NCI-H1694 (cell line): ENCODE measurements around the gene TRIM14.
A peak's percentile ranks its signal among the peaks of the same experiment; 100 is the strongest.
"Not testable (repeated sequence)": the region's sequence is repeated elsewhere in the genome, so short reads cannot be mapped to it uniquely, and the experiment has no call there.

Experiments
- DNase-seq: peaks from one replicate; lab custom pipeline; 2025; lab: John Stamatoyannopoulos, UW

TRIM14 gene

DNA sequence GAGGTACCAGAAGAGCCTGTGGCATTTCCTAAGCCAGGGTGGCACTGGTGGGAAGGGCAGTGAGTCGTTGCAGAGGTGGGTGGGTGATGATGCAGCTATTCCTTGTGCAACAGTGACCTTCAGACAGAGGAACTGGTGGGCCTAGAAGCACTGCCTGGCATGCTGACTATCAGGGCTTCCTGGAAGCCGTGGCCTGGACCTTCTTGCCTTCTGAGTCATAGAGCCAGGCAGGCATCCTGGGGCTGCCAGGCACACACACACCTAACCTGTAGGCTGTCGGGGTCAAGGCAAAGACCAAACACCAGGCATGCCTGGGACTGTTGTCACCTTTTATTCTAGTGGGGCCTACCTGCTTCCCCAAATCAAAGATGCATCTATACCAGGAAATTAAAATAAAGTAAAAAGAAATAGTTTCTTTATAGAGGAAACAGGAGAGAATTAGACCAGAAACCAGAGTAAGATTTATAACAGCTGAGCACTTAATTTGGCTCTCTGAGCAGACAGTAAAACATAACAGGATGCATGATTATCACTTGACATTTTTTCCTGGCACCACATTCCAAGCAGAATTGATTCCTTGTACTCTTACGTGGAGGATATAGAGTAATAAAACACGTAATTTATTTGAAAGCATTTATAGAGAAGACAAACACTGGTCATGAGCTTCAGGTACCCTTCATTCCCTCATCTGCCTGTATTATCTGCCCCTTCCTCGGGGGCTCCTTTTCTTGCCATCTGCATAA, 37.4 kb downstream of the TRIM14 start:
- no peak for DNase-seq

- no peak for DNase-seq
Observed at GRCh38 chr9:98080780-98081179, 38.2 kb downstream of the TRIM14 start.

DNA sequence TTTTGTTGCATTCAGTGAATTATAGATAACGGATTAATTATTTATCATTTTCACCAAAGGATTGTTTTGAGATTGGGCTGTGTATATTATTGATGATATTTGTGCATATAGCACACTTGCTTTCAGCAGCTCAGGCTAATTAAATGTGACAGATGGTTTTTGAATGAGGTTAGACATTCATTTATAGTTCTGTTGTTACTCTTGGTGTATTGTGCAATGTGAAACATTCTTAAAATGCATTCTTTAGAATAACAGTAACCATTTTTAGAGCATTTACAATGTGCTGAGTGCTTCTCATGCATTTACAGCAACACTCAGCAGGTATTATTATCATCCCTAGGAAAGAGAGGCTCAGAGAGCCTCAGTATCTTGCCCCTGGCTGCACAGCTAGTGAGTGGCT, 38.7 kb downstream of the TRIM14 start:
- no peak for DNase-seq

- no peak for DNase-seq
Observed at GRCh38 chr9:98078895-98079294, 40.1 kb downstream of the TRIM14 start.

- not testable (repeated sequence) for DNase-seq
Observed at GRCh38 chr9:98076514-98076890, 42.5 kb downstream of the TRIM14 start.

GRCh38 chr9:98075332-98075805, 43.7 kb downstream of the TRIM14 start:
- DNase-seq: no peak

DNA sequence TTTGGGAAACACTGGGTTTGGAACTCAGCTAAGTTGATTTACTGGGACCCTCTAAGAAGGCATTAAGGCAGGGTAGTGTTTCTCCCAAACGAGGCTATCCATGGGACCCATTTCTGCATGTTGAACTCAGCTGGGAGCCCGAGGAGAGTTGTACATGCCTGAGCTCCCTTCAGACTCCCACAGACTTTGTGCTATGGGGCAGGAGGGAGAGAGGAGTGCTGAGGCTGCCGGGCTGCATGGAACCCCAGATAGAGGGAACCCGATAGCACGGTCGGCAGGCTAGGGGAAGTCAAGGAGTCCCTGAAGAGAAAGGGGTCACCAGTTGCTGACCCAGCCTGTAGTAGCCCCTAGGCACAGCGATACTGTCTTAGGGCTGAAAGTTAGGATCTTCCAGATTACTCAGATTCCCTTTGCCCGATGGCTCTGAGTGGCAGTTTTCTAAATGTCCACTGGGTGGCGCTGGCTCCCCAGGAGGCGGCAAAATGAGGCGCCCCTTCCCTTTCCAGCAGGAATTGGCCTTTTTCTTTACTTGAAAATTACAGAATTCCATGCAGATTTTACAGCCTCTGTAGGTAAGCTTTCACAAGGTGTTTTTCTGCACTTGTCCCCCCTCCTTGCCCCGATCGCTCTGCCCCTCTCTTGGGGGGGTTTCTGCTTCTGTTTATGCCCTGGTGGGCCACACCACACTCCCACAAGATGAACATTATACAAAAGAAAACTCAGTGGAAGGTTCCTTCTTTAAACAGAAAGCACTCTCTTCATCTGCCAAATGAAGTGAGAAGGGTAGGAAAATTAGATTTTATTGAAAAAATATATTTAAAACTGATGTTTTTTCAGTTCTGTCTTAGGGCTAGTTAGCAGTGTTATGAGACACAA, 44.7 kb downstream of the TRIM14 start:
- peak; percentile 39 for DNase-seq

GRCh38 chr9:98071737-98072136, 47.3 kb downstream of the TRIM14 start:
- DNase-seq: no peak

DNA sequence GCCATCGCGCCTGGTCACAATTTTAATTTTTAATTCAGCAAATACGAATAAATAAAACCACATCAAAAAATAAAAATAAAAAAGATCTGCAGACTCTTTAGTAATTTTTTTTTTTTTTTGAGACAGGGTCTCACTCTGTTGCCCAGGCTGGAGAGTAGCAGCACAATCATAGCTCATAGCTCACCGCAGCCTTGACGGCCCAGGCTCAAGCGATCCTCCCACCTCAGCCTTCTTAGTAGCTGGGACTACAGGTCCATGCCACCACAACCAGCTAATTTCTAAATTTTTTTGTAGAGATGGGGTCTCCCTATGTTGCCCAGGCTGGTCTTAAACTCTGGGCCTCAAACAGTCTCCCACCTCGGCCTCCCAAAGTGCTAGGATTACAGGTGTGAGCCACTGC, 48.3 kb downstream of the TRIM14 start:
- no peak for DNase-seq

DNA sequence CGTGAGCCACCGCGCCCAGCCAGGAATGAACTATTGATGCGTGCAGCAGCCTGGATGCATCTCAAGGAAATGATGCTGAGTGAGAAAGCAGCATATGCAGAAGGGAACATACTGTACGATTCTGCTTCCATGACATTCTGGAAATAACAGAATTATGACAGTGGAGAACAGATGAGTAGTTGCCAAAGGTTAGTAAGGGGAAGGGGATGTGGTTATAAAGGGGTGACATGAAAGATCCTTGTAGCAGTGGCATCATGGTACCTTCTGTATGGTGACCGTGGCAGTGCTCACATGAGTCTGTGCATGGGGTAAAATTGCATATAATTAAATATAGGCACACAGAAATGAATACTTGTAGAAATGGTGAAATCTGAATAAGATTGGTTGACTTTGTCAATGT, 49.5 kb downstream of the TRIM14 start:
- DNase-seq: no peak

DNA sequence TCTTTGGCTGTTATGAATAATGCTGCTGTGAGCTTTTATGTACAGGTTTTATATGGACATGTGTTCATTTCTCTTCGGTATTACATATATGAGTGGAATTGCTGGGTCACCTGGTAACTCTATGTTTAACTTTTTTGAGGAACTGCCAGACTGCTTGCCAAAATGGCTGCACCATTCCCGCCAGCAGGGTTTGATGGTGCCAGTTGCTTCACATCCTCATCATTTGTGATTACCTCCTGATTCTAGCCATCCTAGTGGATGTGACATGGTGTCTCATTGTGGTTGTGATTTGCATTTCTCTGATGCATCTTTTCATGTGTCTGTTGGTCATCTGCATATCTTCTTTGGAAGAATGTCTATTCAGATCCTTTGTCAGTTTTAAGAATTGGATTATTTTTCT, 51.8 kb downstream of the TRIM14 start:
- DNase-seq: no peak

GRCh38 chr9:98066235-98066634, 52.8 kb downstream of the TRIM14 start:
- no peak for DNase-seq

- DNase-seq: no peak
Observed at GRCh38 chr9:98064623-98065392, 54.2 kb downstream of the TRIM14 start.

GRCh38 chr9:98062161-98062560, 56.9 kb downstream of the TRIM14 start:
- no peak for DNase-seq

DNA sequence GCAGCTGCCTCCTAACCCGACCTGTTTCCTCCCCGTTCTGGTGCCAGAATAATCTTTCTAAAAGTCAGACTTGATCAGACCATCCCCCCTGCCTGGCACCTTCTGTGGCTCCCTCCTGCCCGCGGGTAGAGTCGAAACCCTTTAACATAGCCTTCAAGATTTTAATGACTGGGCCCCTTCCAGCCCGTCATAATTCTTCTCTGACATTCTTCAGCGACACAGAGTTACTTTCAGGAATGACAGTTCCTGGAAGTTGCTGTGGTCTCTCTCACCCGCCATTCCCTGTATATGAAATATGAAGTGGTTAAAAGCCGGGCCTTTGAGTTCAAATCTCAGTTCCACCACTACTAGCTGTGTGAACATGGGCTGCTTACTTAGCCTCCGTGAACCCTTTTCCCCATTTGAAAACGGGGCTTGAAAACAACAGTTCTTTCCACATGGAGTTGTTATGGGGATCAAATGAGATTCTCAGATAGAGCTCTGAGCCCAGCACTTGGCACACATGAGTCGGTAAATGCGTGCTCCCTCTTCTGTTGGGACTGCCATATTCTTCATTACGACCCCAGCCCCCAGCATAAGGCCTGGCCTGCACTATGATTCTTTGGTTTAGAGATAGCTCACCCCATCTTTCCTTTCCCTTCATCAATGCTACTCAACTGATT, 61.8 kb downstream of the TRIM14 start:
- no peak for DNase-seq

- peak; percentile 76 for DNase-seq
Observed at GRCh38 chr9:98056269-98057137, 62.5 kb downstream of the TRIM14 start, which contains the start of gene NANS. Gene NANS (plus strand): TSS chr9:98056732. CDS start chr9:98056809, 77 bp downstream.

GRCh38 chr9:98054376-98054951, 64.6 kb downstream of the TRIM14 start:
- no peak for DNase-seq

- DNase-seq: no peak
Observed at GRCh38 chr9:98050351-98050750, 68.7 kb downstream of the TRIM14 start.

DNA sequence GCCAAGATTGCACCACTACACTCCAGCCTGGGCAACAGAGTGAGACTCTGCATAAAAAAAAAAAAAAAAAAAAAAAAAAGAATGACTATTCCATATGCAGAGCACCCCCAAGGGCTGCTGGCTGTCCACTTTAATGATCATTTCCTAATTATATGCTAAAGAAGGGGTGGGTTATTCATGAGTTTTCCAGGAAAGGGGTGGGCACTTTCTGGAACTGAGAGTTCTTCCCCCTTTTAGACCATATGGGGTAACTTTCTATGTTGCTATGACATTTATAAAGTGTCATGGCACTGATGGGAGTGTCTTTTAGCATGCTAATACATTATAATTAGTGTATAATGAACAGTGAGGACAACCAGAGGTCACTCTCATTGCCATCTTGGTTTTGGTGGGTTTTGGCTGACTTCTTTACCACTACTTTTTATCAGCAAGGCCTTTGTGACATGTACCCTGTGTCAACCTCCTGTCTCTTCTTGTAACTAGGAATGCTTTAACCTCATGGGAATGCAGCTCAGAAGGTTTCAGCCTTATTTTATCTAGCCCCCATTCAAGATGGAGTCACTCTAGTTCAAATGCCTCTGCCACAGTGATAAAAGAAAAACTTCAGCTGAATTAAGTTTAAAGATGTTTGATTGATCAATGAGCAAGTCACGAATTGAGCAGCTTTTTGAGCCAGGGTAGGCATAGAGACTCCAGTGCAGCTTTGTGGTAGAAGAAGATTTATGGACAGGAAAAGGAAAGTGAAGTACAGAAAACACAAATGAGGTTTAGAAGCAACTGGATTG, 69.5 kb downstream of the TRIM14 start:
- DNase-seq: no peak

GRCh38 chr9:98047002-98047401, 72.0 kb downstream of the TRIM14 start:
- no peak for DNase-seq
